ENCODE measurements around the gene ALDH5A1. TPM values are rescaled to one million over a fixed set of nuclear protein-coding genes. Genes with fewer than 3 reads are reported as not detected.
A peak's percentile ranks its signal among the peaks of the same experiment; 100 is the strongest.

Gene ALDH5A1
- total and polyA plus RNA-seq, 10 of the 15 experiments (the other 5 are each of a cell fraction or from before 2014, with no cell fraction given): 2.6 to 13.8 (median 9.3) TPM

DNA sequence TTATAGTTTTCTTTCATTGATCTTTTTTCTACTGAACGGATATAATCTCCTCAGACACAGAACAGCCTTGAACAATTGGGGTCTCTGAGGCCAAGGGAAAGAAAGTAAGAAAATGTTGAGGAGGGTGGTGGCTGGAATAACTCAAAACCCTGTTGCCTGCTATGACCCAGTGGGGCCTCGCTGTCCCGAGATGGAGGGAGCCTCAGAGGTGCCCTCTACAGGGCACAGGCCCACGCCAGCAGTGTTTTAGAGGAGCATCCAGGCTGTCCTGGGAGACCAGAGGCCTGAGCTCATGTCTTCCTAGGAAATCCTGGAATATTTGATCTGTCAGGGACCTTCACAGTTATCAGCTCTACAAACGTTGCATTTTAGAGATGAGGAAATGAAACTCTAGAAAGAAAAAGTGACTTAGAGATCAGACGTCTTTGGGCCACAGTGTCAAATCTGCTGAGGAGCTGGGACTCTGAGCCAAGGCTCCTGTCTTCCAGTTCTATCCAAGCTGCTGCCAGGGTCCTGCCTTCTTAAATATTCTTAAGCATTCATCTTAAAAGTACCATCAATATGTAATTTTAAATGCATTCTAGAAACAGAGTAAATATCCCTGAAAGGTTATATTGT, 26.3 kb downstream of the ALDH5A1 start:
- ATAC-seq (peak; percentile 76), FAIRE-seq (no peak), DNase-seq (ENCODE audit: low read depth, low spot score) (no peak)
- POLR2A ChIA-PET: interaction anchor here (1.0 to 2.1 kb wide), 2 partner anchors 26 to 34 kb away, joined by 3 to 15 read pairs; partner anchors contain the start of gene ALDH5A1
- intact Hi-C loops (cut with micrococcal nuclease; ENCODE audit: unreplicated experiment) (loop anchor here (2.0 to 5.0 kb wide), 4 partner anchors 89 to 459 kb away; no protein-coding TSS in a partner anchor), in situ Hi-C loops (cut with MboI) (loop anchor here (5.0 to 10.0 kb wide), 2 partner anchors 176 to 236 kb away; no protein-coding TSS in a partner anchor)
- H2AFZ ChIP-seq (ENCODE audit: control insufficient read depth, low read depth, low read length): peak overlapping the region; percentile 62
- H4K20me1 ChIP-seq (ENCODE audit: control insufficient read depth, insufficient read depth): no peaks in the 10 kb centered on the region
- no peak for TF ChIP-seq RCOR1 (conservative IDR thresholded peaks at IDR 0.05; ENCODE audit: low read depth, low read length)
- peak; percentile 74 for TF ChIP-seq IKZF1 (conservative IDR thresholded peaks at IDR 0.05)
- 0 out of 2 replicates have a peak, but pooled peaks have one; percentile 39 for TF ChIP-seq DPF2 (IDR thresholded peaks at IDR 0.05)
- 0 out of 2 replicates have a peak, but pooled peaks have one; percentile 63 for TF ChIP-seq SMARCA5 (IDR thresholded peaks at IDR 0.05)
- peak; percentile 50 for TF ChIP-seq RAD21 (IDR thresholded peaks at IDR 0.05; ENCODE audit: insufficient read depth, low read depth, low read length)
- TF ChIP-seq ZNF217 (IDR thresholded peaks at IDR 0.05): no peak
- 0 out of 2 replicates have a peak, but pooled peaks have one; percentile 26 for TF ChIP-seq MTA2 (IDR thresholded peaks at IDR 0.05; ENCODE audit: low read depth)
- peak; percentile 63 to 73 for TF ChIP-seq IKZF2 (IDR thresholded peaks at IDR 0.05)
- no peak for TF ChIP-seq GABPA (IDR thresholded peaks at IDR 0.05; ENCODE audit: low read depth)
- no peak for TF ChIP-seq NFIC (IDR thresholded peaks at IDR 0.05; ENCODE audit: low read depth, low read length)
- TF ChIP-seq, protein P1, sequence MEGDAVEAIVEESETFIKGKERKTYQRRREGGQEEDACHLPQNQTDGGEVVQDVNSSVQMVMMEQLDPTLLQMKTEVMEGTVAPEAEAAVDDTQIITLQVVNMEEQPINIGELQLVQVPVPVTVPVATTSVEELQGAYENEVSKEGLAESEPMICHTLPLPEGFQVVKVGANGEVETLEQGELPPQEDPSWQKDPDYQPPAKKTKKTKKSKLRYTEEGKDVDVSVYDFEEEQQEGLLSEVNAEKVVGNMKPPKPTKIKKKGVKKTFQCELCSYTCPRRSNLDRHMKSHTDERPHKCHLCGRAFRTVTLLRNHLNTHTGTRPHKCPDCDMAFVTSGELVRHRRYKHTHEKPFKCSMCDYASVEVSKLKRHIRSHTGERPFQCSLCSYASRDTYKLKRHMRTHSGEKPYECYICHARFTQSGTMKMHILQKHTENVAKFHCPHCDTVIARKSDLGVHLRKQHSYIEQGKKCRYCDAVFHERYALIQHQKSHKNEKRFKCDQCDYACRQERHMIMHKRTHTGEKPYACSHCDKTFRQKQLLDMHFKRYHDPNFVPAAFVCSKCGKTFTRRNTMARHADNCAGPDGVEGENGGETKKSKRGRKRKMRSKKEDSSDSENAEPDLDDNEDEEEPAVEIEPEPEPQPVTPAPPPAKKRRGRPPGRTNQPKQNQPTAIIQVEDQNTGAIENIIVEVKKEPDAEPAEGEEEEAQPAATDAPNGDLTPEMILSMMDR (IDR thresholded peaks at IDR 0.05 in 2 of 3, conservative IDR thresholded peaks at IDR 0.05 in 1 of 3; ENCODE audit: control insufficient read depth in 2 of 3, extremely low read depth in 1 of 3, insufficient read depth in 1 of 3, low read depth in 3 of 3, low read length in 3 of 3): peak; percentile 76 to 87 (median 78)
- peak; percentile 53; the same call in 1 of the 2 replicates for TF ChIP-seq SMC3 (IDR thresholded peaks at IDR 0.05; ENCODE audit: borderline replicate concordance, low read length)
- peak; percentile 71; the same call in 1 of the 2 replicates for TF ChIP-seq EED (IDR thresholded peaks at IDR 0.05; ENCODE audit: low read depth)
- TF ChIP-seq YY1 (IDR thresholded peaks at IDR 0.05; ENCODE audit: low read depth, low read length): peak; percentile 67; the same call in 1 of the 2 replicates
- peak; percentile 36 for TF ChIP-seq SKIL (IDR thresholded peaks at IDR 0.05; ENCODE audit: low read depth, poor library complexity, severe bottlenecking)
- peak; percentile 90 for TF ChIP-seq SPI1 (IDR thresholded peaks at IDR 0.05; ENCODE audit: borderline replicate concordance, insufficient read depth, low read depth, low read length)
- peak overlapping the region; percentile 30; the same call in 1 of the 2 replicates for H3K4me2 ChIP-seq (ENCODE audit: control insufficient read depth, insufficient read depth)
- H3K27ac ChIP-seq (ENCODE audit: control insufficient read depth, insufficient read depth): peak overlapping the region; percentile 15; the same call in 1 of the 2 replicates
- no peaks in the 10 kb centered on the region for H3K36me3 ChIP-seq (ENCODE audit: control insufficient read depth in 2 of 2, insufficient read depth in 2 of 2, low read length in 1 of 2)
- H3K79me2 ChIP-seq (ENCODE audit: control insufficient read depth, insufficient read depth, low read length): no peaks in the 10 kb centered on the region
- no TSS peak for BruUV-seq (replicated peaks)
- RAD21 ChIA-PET (ENCODE audit: unreplicated experiment): interaction anchor here (0.6 to 4.4 kb wide), 10 partner anchors 9 to 497 kb away, joined by 3 to 81 read pairs (median 6); partner anchors contain the start of gene ALDH5A1
- H3K4me1 ChIP-seq (ENCODE audit: control insufficient read depth, insufficient read depth, low read length): peaks cover 28% of the 10 kb centered on the region
- no peak overlapping the region for H3K4me3 ChIP-seq
- 10% methylated on average over 6 of the region's 6 CpGs for WGBS (ENCODE audit: insufficient coverage, insufficient replicate concordance, low lambda C conversion rate, missing lambda C conversion rate)
- CTCF ChIA-PET: interaction anchor here (0.6 to 11.7 kb wide), 27 partner anchors 9 to 521 kb away, joined by 3 to 233 read pairs (median 3); partner anchors contain the start of genes ALDH5A1, GPLD1 and KIAA0319
- H3K27me3 ChIP-seq (replicated peaks in 1 of 2; ENCODE audit: control insufficient read depth in 2 of 2, insufficient read depth in 2 of 2, low read length in 1 of 2): no peaks in the 10 kb centered on the region
- SMC1A ChIA-PET (ENCODE audit: uncharacterized antibody, unreplicated experiment): interaction anchor here (0.7 to 6.0 kb wide), 16 partner anchors 10 to 258 kb away, joined by 3 to 68 read pairs (median 4); partner anchors contain the start of genes ALDH5A1, C6orf62 and GPLD1
- no peaks in the 10 kb centered on the region for H3K9me3 ChIP-seq (replicated peaks; ENCODE audit: control insufficient read depth, insufficient read depth, low read length)
- no peak overlapping the region for H3K9ac ChIP-seq (ENCODE audit: control insufficient read depth, insufficient read depth, low read length)
